Vagina (tissue), 2 donors: ENCODE results near the gene LRRIQ4. TPM values are rescaled to one million over a fixed set of nuclear protein-coding genes. Genes with fewer than 3 reads are reported as not detected.

Experiments used
- DNase-seq, 2 donors: peaks; one replicate each; pipeline ENCODE4 v3.0.0-alpha.2; 2017; ENCODE audit errors: extremely low spot score in 2 of 2
- H3K27ac ChIP-seq: fragments of 200-600 bp; sonication (generic); one replicate; pipeline ENCODE4 v1.5.1; 2019
- H3K27me3 ChIP-seq: fragments of 200-600 bp; sonication (generic); one replicate; pipeline ENCODE4 v1.5.1; 2019
- H3K36me3 ChIP-seq, 2 donors: fragments of 200-600 bp; sonication (generic); one replicate each; pipeline ENCODE4 v1.5.1; 2017 to 2019
- H3K4me1 ChIP-seq: fragments of 200-600 bp; sonication (generic); one replicate; pipeline ENCODE4 v1.5.1; 2019
- H3K4me3 ChIP-seq, 2 donors: fragments of 200-600 bp; sonication (generic); 1 replicate in 1 of 2; 2 replicates in 1 of 2; pipeline ENCODE4 v1.5.1; 2016 to 2019
- H3K9me3 ChIP-seq: fragments of 200-600 bp; sonication (generic); one replicate; pipeline ENCODE4 v1.5.1; 2019
- POLR2A ChIP-seq, 2 donors: fragments of 450-650 bp; IDR thresholded peaks; one replicate each; pipeline ENCODE4 v1.6.1; 2017; ENCODE audit warnings: antibody characterized with exemption in 2 of 2, mild to moderate bottlenecking in 2 of 2, moderate library complexity in 2 of 2
- POLR2AphosphoS5 ChIP-seq, 2 donors: sonication (generic); formaldehyde crosslinking; IDR thresholded peaks; one replicate each; pipeline ENCODE4 v1.9.0; 2017; ENCODE audit warnings: antibody characterized with exemption in 2 of 2, mild to moderate bottlenecking in 2 of 2, low read depth in 1 of 2; ENCODE audit not compliant: insufficient read depth in 1 of 2
- intact Hi-C: fragments of 100-400 bp; cut with DNase I; formaldehyde crosslinking; loops from one replicate; pipeline ENCODE4 v1.15.1; 2023
- total RNA-seq: library from RNA; depleted of rRNA; stranded (reverse); fragments of >200 nt; gene quantifications from one replicate; pipeline ENCODE4 v1.2.3, GENCODE V29; 2016
- TF ChIP-seq, protein P1 (sequence below), 3 experiments: fragments of 450-650 bp in 2 of 3; fragments of 200-600 bp in 1 of 3; sonication (generic) in 1 of 3; IDR thresholded peaks; one replicate each; pipeline ENCODE4 v1.5.1; 2017 to 2019; ENCODE audit warnings: antibody characterized with exemption in 3 of 3, mild to moderate bottlenecking in 2 of 3, moderate library complexity in 2 of 3

Gene LRRIQ4
- total RNA-seq, 1 donor from 2014 or later: not detected

DNA sequence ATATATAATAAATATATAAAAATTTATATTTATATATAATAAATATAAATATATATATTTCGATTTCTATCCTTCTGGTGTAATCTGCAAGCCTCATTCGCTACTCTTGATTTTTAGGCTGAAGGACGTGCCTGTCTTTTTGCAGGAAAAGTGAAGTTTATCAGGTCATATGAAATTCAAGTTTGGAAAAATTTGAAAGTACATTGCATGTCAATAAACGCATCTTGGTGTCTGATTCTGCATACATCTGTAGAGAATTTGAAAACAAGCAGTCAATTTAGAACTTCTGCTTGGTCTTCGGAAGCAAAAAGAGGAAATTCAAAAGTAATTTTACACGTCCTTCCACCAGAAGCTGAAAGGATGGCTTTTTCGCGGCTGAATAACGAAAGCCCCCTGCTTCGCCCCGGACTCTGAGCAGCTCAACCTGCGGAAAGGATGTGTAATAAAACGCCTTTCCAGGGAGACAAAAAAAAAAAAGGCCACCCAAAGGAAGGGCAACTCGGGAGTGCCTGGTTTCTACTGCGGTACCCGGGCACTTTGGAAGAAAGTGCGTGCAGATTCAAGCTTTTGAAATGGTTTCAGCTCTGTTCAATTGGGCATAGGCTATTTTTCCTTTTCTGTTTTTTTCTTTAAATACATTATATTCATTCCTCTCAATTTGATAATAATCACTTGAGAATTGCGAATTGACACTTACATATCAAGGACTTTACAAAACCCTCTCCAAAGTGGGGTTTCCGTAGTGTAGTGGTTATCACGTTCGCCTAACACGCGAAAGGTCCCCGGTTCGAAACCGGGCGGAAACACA lies 41.0 kb upstream of the LRRIQ4 start:
- H3K9me3 ChIP-seq: no peaks in the 10 kb centered on the region
- H3K27me3 ChIP-seq: no peaks in the 10 kb centered on the region
- TF ChIP-seq, protein P1, sequence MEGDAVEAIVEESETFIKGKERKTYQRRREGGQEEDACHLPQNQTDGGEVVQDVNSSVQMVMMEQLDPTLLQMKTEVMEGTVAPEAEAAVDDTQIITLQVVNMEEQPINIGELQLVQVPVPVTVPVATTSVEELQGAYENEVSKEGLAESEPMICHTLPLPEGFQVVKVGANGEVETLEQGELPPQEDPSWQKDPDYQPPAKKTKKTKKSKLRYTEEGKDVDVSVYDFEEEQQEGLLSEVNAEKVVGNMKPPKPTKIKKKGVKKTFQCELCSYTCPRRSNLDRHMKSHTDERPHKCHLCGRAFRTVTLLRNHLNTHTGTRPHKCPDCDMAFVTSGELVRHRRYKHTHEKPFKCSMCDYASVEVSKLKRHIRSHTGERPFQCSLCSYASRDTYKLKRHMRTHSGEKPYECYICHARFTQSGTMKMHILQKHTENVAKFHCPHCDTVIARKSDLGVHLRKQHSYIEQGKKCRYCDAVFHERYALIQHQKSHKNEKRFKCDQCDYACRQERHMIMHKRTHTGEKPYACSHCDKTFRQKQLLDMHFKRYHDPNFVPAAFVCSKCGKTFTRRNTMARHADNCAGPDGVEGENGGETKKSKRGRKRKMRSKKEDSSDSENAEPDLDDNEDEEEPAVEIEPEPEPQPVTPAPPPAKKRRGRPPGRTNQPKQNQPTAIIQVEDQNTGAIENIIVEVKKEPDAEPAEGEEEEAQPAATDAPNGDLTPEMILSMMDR (IDR thresholded peaks at IDR 0.05): no peak
- peak in 1 of 2 donors; percentile 86 for TF ChIP-seq POLR2AphosphoS5 (IDR thresholded peaks at IDR 0.05; ENCODE audit: insufficient read depth in 1 of 2, low read depth in 1 of 2)
- no peak for DNase-seq
- peak overlapping the region; percentile 78 to 91 for H3K4me3 ChIP-seq
- intact Hi-C loops: no loop called here
- peaks cover 0 to under 1% of the 10 kb centered on the region in 2 donors for H3K36me3 ChIP-seq
- H3K27ac ChIP-seq: peak overlapping the region; percentile 100
- H3K4me1 ChIP-seq: peaks cover 25% of the 10 kb centered on the region

DNA sequence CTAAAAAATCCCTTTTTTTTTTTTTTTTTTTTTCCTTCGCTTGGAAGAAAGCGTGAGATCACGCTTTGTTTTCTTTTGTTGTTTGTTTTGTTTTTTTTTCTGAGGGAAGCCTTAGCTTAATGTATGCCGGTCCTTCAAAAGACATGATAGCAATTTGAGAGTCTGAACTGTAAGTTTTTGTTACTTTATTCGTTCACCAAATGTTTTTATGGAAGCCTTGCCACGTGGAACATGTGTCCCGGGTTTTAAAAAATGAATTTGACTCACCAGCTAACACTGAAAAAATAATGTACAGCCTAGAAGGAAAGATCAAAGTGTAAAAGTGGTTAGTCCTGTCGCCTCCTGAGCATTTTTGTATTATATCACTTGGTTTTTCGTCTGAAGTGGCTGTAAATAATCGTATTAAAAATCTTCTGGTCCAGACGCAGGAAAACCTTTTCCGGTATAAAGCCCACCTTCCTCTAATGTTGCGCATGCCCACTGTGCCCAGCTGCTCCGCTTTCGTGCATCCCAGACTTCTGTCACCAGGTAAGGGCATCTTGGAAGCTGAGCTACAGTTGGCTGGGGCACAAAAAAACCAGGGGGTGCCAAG lies 40.3 kb upstream of the LRRIQ4 start:
- intact Hi-C loops: no loop called here
- Histone ChIP-seq H3K36me3 (peaks cover 0 to 8% of the 10 kb centered on the region in 2 donors), H3K4me3 (peak overlapping the region; percentile 78 to 91), H3K4me1 (peaks cover 25% of the 10 kb centered on the region), H3K27ac (peak overlapping the region; percentile 100), H3K9me3 (no peaks in the 10 kb centered on the region), H3K27me3 (no peaks in the 10 kb centered on the region)
- DNase-seq: no peak
- TF ChIP-seq, protein P1 (IDR thresholded peaks at IDR 0.05): no peak
- TF ChIP-seq POLR2A (IDR thresholded peaks at IDR 0.05) (no peak), POLR2AphosphoS5 (IDR thresholded peaks at IDR 0.05; ENCODE audit: insufficient read depth in 1 of 2, low read depth in 1 of 2) (no peak)

DNA sequence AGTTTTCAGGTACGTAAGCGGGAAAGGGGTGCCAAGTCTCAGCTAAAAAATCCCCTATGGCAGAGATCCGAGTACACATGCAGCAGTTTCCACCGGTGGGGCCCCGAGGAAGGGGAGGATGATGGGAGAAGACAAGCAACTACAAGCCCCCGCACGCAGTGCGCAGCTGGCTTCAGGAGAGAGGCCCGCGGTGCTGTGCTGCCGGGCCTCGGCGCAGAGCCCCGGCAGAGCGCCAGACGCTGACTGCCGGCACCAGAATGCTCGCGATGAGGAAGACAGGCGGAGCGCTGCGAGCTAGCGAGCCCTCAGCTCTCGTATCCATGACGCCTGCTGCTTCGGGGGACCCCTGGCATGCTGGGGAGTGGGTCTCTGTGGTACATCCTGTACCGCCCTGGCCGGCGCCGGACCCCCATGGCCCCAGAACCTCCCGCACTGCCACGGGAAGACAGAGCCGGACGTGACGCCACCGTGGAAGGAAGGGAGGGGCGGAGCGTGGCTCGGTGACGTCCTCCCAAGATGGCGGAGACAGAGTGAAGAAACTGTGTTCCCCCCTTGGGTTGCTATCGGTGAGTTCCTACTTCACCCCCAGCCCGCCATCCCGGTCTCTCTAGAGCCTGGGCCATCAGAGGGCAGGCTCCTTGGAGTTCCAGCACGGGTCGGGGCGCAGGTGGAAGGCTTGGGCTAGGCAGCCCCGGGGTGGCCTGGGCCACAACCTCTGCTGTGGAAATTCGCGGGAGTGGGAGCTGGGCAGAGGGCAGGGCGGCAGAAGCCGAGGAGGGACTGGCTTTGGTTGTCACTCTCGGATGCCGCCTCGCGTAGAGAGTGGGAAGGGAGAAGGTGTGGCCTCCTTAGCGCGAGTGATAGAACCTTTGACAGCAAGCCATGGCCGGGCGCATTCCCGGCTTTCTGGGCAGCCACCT lies 39.5 kb upstream of the LRRIQ4 start, which contains the start of gene MYNN:
TSS of gene MYNN (plus strand) at position 500 of the 920 bp plus-strand sequence. CDS start 900 bp downstream, outside the sequence.
- Histone ChIP-seq H3K36me3 (peaks cover 0 to 11% of the 10 kb centered on the region in 2 donors), H3K4me1 (peaks cover 25% of the 10 kb centered on the region), H3K27me3 (no peaks in the 10 kb centered on the region), H3K4me3 (peak within 1 kb of the TSS; percentile 78 to 91), H3K9me3 (no peaks in the 10 kb centered on the region), H3K27ac (peak within 1 kb of the TSS; percentile 100)
- peak in 1 of 2 donors; percentile 96 for DNase-seq
- TF ChIP-seq POLR2A (IDR thresholded peaks at IDR 0.05): peak; percentile 84 to 99
- TF ChIP-seq POLR2AphosphoS5 (IDR thresholded peaks at IDR 0.05; ENCODE audit: insufficient read depth in 1 of 2, low read depth in 1 of 2): peak; percentile 93 to 100
- TF ChIP-seq, protein P1 (IDR thresholded peaks at IDR 0.05): no peak
- intact Hi-C loops: no loop called here

DNA sequence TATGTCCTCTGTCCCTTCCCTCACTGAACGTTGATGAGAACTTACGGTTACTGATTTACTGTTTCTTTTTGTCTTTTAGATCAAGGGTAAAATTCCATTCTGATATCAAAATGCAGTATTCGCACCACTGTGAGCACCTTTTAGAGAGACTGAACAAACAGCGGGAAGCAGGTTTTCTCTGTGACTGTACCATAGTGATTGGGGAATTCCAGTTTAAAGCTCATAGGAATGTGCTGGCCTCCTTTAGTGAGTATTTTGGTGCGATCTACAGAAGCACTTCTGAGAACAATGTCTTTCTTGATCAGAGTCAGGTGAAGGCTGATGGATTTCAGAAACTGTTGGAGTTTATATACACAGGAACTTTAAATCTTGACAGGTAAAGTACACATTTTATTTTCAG lies 38.5 kb upstream of the LRRIQ4 start:
- Histone ChIP-seq H3K27ac (peak overlapping the region; percentile 100), H3K4me3 (peak overlapping the region; percentile 78 to 91), H3K36me3 (peaks cover 0 to 16% of the 10 kb centered on the region in 2 donors), H3K27me3 (no peaks in the 10 kb centered on the region), H3K9me3 (no peaks in the 10 kb centered on the region), H3K4me1 (peaks cover 25% of the 10 kb centered on the region)
- intact Hi-C loops: no loop called here
- TF ChIP-seq POLR2AphosphoS5 (IDR thresholded peaks at IDR 0.05; ENCODE audit: insufficient read depth in 1 of 2, low read depth in 1 of 2) (no peak), POLR2A (IDR thresholded peaks at IDR 0.05) (no peak)
- TF ChIP-seq, protein P1 (IDR thresholded peaks at IDR 0.05): no peak
- no peak for DNase-seq
